Endothelial cell of umbilical vein (primary cell): ENCODE measurements around the gene MINPP1.

Source experiments
- EZH2 ChIP-seq: IDR thresholded peaks from 2 replicates; pipeline ENCODE4 v1.6.1; 2012; ENCODE audit warnings: borderline replicate concordance, low read depth, mild to moderate bottlenecking, moderate library complexity, low read length, inconsistent platforms; ENCODE audit not compliant: severe bottlenecking
- FOS ChIP-seq: IDR thresholded peaks from 2 replicates; pipeline ENCODE4 v1.6.1; 2011; ENCODE audit warnings: mild to moderate bottlenecking, low read length, moderate library complexity, borderline replicate concordance; ENCODE audit not compliant: insufficient read depth
- JUN ChIP-seq: IDR thresholded peaks from 2 replicates; pipeline ENCODE4 v1.6.1; 2011; ENCODE audit warnings: borderline replicate concordance, low read depth; ENCODE audit not compliant: insufficient read length, insufficient read depth
- MYC ChIP-seq: IDR thresholded peaks from one replicate; pipeline ENCODE4 v1.6.1; 2011; ENCODE audit warnings: mild to moderate bottlenecking, low read depth, low read length
- POLR2A ChIP-seq: IDR thresholded peaks from 2 replicates; pipeline ENCODE4 v1.6.1; 2012; ENCODE audit warnings: low read depth, mild to moderate bottlenecking, control low read depth, low read length
- POLR2AphosphoS5 ChIP-seq: IDR thresholded peaks from 2 replicates; pipeline ENCODE4 v1.6.1; 2012; ENCODE audit warnings: low read depth, mild to moderate bottlenecking, control low read depth, low read length, moderate library complexity; ENCODE audit not compliant: insufficient read depth
- TF ChIP-seq, protein P1 (sequence below), 2 donors: IDR thresholded peaks; 1 replicate in 1 of 2; 2 replicates in 1 of 2; pipeline ENCODE4 v1.5.1; 2011; ENCODE audit warnings: low read length in 2 of 2, mild to moderate bottlenecking in 2 of 2, moderate library complexity in 2 of 2, control low read depth in 1 of 2, inconsistent platforms in 1 of 2, low read depth in 1 of 2; ENCODE audit not compliant: insufficient read depth in 1 of 2; ENCODE audit errors: extremely low read depth in 1 of 2
- TF ChIP-seq, protein P2 (sequence below): IDR thresholded peaks from 2 replicates; pipeline ENCODE4 v1.6.1; 2011; ENCODE audit not compliant: insufficient read depth, insufficient read length

DNA sequence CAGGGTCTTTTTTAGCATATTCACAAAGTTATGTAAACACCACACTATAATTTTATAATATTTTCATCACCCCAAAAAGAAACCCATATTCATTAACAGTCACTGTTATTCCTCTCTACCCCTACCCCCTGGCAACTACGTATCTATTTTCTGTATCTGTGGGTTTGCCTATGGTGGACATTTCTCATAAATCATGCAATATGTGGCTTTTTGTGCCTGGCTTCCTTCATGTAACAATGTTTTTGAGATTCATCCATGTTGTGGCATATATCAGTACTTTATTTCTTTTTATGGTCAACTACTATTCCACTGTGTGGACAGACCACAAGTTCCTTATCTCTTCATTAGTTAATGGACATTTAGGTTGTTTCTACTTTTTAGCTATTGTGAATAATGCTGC, 95.9 kb downstream of the MINPP1 start:
- TF ChIP-seq, protein P1, sequence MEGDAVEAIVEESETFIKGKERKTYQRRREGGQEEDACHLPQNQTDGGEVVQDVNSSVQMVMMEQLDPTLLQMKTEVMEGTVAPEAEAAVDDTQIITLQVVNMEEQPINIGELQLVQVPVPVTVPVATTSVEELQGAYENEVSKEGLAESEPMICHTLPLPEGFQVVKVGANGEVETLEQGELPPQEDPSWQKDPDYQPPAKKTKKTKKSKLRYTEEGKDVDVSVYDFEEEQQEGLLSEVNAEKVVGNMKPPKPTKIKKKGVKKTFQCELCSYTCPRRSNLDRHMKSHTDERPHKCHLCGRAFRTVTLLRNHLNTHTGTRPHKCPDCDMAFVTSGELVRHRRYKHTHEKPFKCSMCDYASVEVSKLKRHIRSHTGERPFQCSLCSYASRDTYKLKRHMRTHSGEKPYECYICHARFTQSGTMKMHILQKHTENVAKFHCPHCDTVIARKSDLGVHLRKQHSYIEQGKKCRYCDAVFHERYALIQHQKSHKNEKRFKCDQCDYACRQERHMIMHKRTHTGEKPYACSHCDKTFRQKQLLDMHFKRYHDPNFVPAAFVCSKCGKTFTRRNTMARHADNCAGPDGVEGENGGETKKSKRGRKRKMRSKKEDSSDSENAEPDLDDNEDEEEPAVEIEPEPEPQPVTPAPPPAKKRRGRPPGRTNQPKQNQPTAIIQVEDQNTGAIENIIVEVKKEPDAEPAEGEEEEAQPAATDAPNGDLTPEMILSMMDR (IDR thresholded peaks at IDR 0.05; ENCODE audit: extremely low read depth in 1 of 2, insufficient read depth in 1 of 2, low read depth in 1 of 2, low read length in 2 of 2) = no peak
- no peak for TF ChIP-seq POLR2AphosphoS5
- TF ChIP-seq, protein P2, sequence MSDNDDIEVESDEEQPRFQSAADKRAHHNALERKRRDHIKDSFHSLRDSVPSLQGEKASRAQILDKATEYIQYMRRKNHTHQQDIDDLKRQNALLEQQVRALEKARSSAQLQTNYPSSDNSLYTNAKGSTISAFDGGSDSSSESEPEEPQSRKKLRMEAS = no peak
- TF ChIP-seq POLR2A = no peak
- TF ChIP-seq JUN = no peak
- no peak for TF ChIP-seq EZH2
- TF ChIP-seq FOS = no peak
- no peak for TF ChIP-seq MYC
